DND-41 (cell line): ENCODE data around the gene RPL3.

ENCODE experiments used
- ATAC-seq: fragments of 200-7000 bp; cut with Tn5 transposase; 3 replicates; pipeline ENCODE4 v1.9.1; 2021; ENCODE audit warnings: low read depth; ENCODE audit not compliant: insufficient read depth
- DNase-seq: peaks from one replicate; pipeline ENCODE4 v3.0.0-alpha.2; 2020
- H2AFZ ChIP-seq: 2 replicates; pipeline ENCODE4 v1.6.0; 2012; ENCODE audit warnings: low read depth, low read length
- H3K27ac ChIP-seq: 2 replicates; pipeline ENCODE4 v1.5.1; 2012; ENCODE audit warnings: low read length, inconsistent platforms
- H3K27me3 ChIP-seq: fragments of 200-600 bp; sonication (generic); 2 replicates; pipeline ENCODE4 v1.6.0; 2012; ENCODE audit warnings: low read length, mild to moderate bottlenecking, inconsistent platforms; ENCODE audit not compliant: insufficient read depth, poor library complexity
- H3K36me3 ChIP-seq: 2 replicates; pipeline ENCODE4 v1.5.1; 2012; ENCODE audit warnings: low read length, inconsistent platforms; ENCODE audit not compliant: insufficient read depth
- H3K4me1 ChIP-seq: 2 replicates; pipeline ENCODE4 v1.5.1; 2012; ENCODE audit warnings: mild to moderate bottlenecking, low read length; ENCODE audit not compliant: insufficient read depth
- H3K4me2 ChIP-seq: 2 replicates; pipeline ENCODE4 v1.6.0; 2012; ENCODE audit warnings: mild to moderate bottlenecking, moderate library complexity, low read length, inconsistent platforms; ENCODE audit not compliant: insufficient read depth
- H3K4me3 ChIP-seq, 2 experiments: fragments of 200-600 bp in 1 of 2; shearing (Covaris generic) in 1 of 2; 2 replicates each; pipeline ENCODE4 v1.5.1; 2012 to 2016; ENCODE audit warnings: inconsistent platforms in 2 of 2, low read length in 2 of 2, mild to moderate bottlenecking in 2 of 2, low read depth in 1 of 2, moderate library complexity in 1 of 2
- H3K79me2 ChIP-seq: 2 replicates; pipeline ENCODE4 v1.6.0; 2012; ENCODE audit warnings: low read length, inconsistent platforms; ENCODE audit not compliant: insufficient read depth
- H3K9ac ChIP-seq: 2 replicates; pipeline ENCODE4 v1.6.0; 2012; ENCODE audit warnings: low read depth, mild to moderate bottlenecking, inconsistent platforms, low read length, moderate library complexity
- H3K9me3 ChIP-seq: 2 replicates; pipeline ENCODE4 v1.5.1; 2012; ENCODE audit warnings: low read length, moderate library complexity, mild to moderate bottlenecking, inconsistent platforms; ENCODE audit not compliant: insufficient read depth, severe bottlenecking
- H4K20me1 ChIP-seq: 2 replicates; pipeline ENCODE4 v1.6.0; 2012; ENCODE audit warnings: low read length; ENCODE audit not compliant: insufficient read depth
- CTCF ChIP-seq: IDR thresholded peaks from 2 replicates; pipeline ENCODE4 v1.5.1; 2012; ENCODE audit warnings: borderline replicate concordance, low read length, moderate library complexity, mild to moderate bottlenecking; ENCODE audit not compliant: poor library complexity, severe bottlenecking; ENCODE audit errors: extremely low read depth
- EZH2 ChIP-seq: IDR thresholded peaks from 3 replicates; pipeline ENCODE4 v1.6.1; 2012; ENCODE audit warnings: borderline replicate concordance, low read depth, mild to moderate bottlenecking, moderate library complexity, low read length, inconsistent platforms; ENCODE audit not compliant: severe bottlenecking

The RPL3 gene

DNA sequence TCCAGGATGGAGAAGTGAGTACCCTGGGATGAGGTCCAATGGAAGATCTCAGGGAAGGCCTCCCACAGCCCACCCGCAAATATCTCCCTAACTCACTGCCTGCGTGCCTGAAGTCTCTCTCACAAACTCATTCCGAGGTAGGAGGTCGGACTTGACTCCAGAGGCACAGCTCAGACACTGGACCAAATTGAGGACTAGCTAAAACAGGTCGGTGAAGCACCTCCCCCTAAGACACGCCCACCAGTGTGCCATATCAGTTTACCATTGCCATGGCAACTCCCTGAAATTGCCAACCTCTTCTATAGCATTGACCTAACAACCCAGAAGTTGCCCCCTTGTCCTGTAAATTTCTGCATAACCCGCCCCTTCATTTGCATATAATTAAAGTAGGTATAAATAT lies 17.5 kb downstream of the RPL3 start:
- no peak overlapping the region for H3K4me2 ChIP-seq
- 0 out of 2 replicates have a peak, but pooled peaks cover 2% of the 10 kb centered on the region for H3K4me1 ChIP-seq
- TF ChIP-seq CTCF: no peak
- TF ChIP-seq EZH2: no peak
- H3K27me3 ChIP-seq: no peaks in the 10 kb centered on the region
- no peak overlapping the region for H3K27ac ChIP-seq
- no peak overlapping the region for H3K9ac ChIP-seq
- no peaks in the 10 kb centered on the region for H3K9me3 ChIP-seq
- no peak overlapping the region for H2AFZ ChIP-seq
- no peak for DNase-seq
- H4K20me1 ChIP-seq: no peaks in the 10 kb centered on the region
- no peaks in the 10 kb centered on the region for H3K79me2 ChIP-seq
- ATAC-seq: no peak
- H3K4me3 ChIP-seq: no peak overlapping the region
- H3K36me3 ChIP-seq: no peaks in the 10 kb centered on the region

- Histone ChIP-seq H3K27ac (no peak overlapping the region), H3K9ac (no peak overlapping the region), H3K27me3 (no peaks in the 10 kb centered on the region), H3K9me3 (no peaks in the 10 kb centered on the region), H3K4me3 (no peak overlapping the region), H2AFZ (no peak overlapping the region), H4K20me1 (no peaks in the 10 kb centered on the region), H3K4me1 (0 out of 2 replicates have a peak, but pooled peaks cover 2% of the 10 kb centered on the region), H3K4me2 (no peak overlapping the region), H3K36me3 (no peaks in the 10 kb centered on the region), H3K79me2 (no peaks in the 10 kb centered on the region)
- DNase-seq: no peak
- TF ChIP-seq CTCF: no peak
- ATAC-seq: no peak
These were observed 18.3 kb downstream of the RPL3 start for GRCh38 chr22:39301108-39301507.

DNA sequence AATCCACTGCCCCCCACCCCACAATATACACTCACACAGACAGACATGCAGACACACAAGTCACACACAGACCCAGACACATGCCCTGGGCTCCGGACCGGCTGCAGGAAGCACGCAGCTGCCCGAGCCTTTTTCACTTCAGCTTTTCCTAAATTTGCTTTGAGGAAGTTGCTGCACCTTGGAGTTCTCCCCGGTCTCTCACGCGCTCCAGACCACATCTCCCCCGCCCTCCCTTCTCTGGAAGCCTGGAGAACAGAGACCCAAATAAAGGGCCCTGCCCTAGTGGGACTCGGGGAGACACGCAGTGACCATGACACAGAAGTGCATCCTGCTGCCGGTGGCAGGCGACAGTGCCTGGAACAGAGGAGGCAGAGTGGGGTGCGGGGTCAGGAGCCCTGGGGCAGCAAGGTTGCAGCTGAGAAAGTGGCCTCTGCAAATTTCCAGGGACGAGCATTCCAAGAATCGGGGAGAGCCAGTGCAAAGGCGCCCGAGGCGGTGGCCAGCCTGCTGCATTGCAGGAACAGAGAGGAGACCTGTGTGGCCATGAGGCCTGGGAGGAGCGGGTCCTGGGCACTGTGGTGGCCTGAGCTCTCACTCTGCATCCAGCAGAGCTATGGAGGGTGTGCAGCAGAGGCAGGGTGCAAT lies 19.1 kb downstream of the RPL3 start:
- no peak overlapping the region for H3K4me2 ChIP-seq
- no peaks in the 10 kb centered on the region for H3K27me3 ChIP-seq
- no peak overlapping the region for H3K4me3 ChIP-seq
- ATAC-seq (no peak), DNase-seq (no peak)
- H3K36me3 ChIP-seq: no peaks in the 10 kb centered on the region
- no peaks in the 10 kb centered on the region for H3K79me2 ChIP-seq
- H4K20me1 ChIP-seq: no peaks in the 10 kb centered on the region
- H3K9ac ChIP-seq: no peak overlapping the region
- no peak overlapping the region for H3K27ac ChIP-seq
- H3K9me3 ChIP-seq: no peaks in the 10 kb centered on the region
- TF ChIP-seq CTCF (no peak), EZH2 (no peak)
- H2AFZ ChIP-seq: no peak overlapping the region
- 0 out of 2 replicates have a peak, but pooled peaks cover 2% of the 10 kb centered on the region for H3K4me1 ChIP-seq

- H3K27me3 ChIP-seq: no peaks in the 10 kb centered on the region
- no peaks in the 10 kb centered on the region for H3K79me2 ChIP-seq
- H3K27ac ChIP-seq: no peak overlapping the region
- no peaks in the 10 kb centered on the region for H4K20me1 ChIP-seq
- no peak for TF ChIP-seq CTCF
- no peak for TF ChIP-seq EZH2
- DNase-seq (no peak), ATAC-seq (no peak)
- H2AFZ ChIP-seq: no peak overlapping the region
- H3K4me1 ChIP-seq: 0 out of 2 replicates have a peak, but pooled peaks cover 2% of the 10 kb centered on the region
- H3K9me3 ChIP-seq: no peaks in the 10 kb centered on the region
- H3K4me3 ChIP-seq: no peak overlapping the region
- H3K9ac ChIP-seq: no peak overlapping the region
- H3K36me3 ChIP-seq: no peaks in the 10 kb centered on the region
- H3K4me2 ChIP-seq: no peak overlapping the region
These were observed 19.6 kb downstream of the RPL3 start for GRCh38 chr22:39299829-39300178.
